ENCODE results near the gene CUX1.
"Not testable (repeated sequence)": the region's sequence is repeated elsewhere in the genome, so short reads cannot be mapped to it uniquely, and the experiment has no call there.

Gene CUX1

GRCh38 chr7:101817471-101818286 lies at the start of gene CUX1:
Gene CUX1, plus strand, starts transcription at chr7:101817626. Its CDS starts 14 bp downstream, at chr7:101817640.
- peak in 1 of 3 donors; percentile 12 for DNase-seq (ENCODE audit: low read depth in 3 of 3)

- DNase-seq (ENCODE audit: low read depth in 3 of 3), result no peak
Measured at GRCh38 chr7:101768280-101768679, 49.1 kb upstream of the CUX1 start.

GRCh38 chr7:101770466-101770865 lies 47.0 kb upstream of the CUX1 start:
- DNase-seq (ENCODE audit: low read depth in 3 of 3), result no peak

- DNase-seq (ENCODE audit: low read depth in 3 of 3), result no peak
Measured at GRCh38 chr7:101772508-101773211, 44.8 kb upstream of the CUX1 start.

GRCh38 chr7:101775181-101775580 lies 42.2 kb upstream of the CUX1 start:
- DNase-seq (ENCODE audit: low read depth in 3 of 3), result no peak

- DNase-seq (ENCODE audit: low read depth in 3 of 3), result no peak
Measured at GRCh38 chr7:101778026-101778580, 39.3 kb upstream of the CUX1 start.

- DNase-seq (ENCODE audit: low read depth in 3 of 3), result no peak
Measured at GRCh38 chr7:101779267-101779666, 38.2 kb upstream of the CUX1 start.

GRCh38 chr7:101780281-101780680 lies 37.1 kb upstream of the CUX1 start:
- DNase-seq (ENCODE audit: low read depth in 3 of 3), result no peak

GRCh38 chr7:101781439-101781838 lies 36.0 kb upstream of the CUX1 start:
- no peak for DNase-seq (ENCODE audit: low read depth in 3 of 3)

- DNase-seq (ENCODE audit: low read depth in 3 of 3), result no peak
Measured at GRCh38 chr7:101782476-101782875, 35.0 kb upstream of the CUX1 start.

- DNase-seq (ENCODE audit: low read depth in 3 of 3), result no peak
Measured at GRCh38 chr7:101782896-101783295, 34.5 kb upstream of the CUX1 start.

GRCh38 chr7:101783381-101784181 lies 33.8 kb upstream of the CUX1 start:
- DNase-seq (ENCODE audit: low read depth in 3 of 3), result no peak

- DNase-seq (ENCODE audit: low read depth in 3 of 3), result no peak
Measured at GRCh38 chr7:101784292-101785127, 32.9 kb upstream of the CUX1 start.

- DNase-seq (ENCODE audit: low read depth in 3 of 3), result no peak
Measured at GRCh38 chr7:101787864-101788263, 29.6 kb upstream of the CUX1 start.

- no peak for DNase-seq (ENCODE audit: low read depth in 3 of 3)
Measured at GRCh38 chr7:101788517-101788916, 28.9 kb upstream of the CUX1 start.

GRCh38 chr7:101790566-101791293 lies 26.7 kb upstream of the CUX1 start:
- DNase-seq (ENCODE audit: low read depth in 3 of 3), result no peak

GRCh38 chr7:101792051-101792681 lies 25.3 kb upstream of the CUX1 start:
- DNase-seq (ENCODE audit: low read depth in 3 of 3), result no peak

GRCh38 chr7:101792682-101793071 lies 24.7 kb upstream of the CUX1 start:
- not testable (repeated sequence) for DNase-seq (ENCODE audit: low read depth in 3 of 3)

GRCh38 chr7:101795461-101795860 lies 22.0 kb upstream of the CUX1 start:
- no peak for DNase-seq (ENCODE audit: low read depth in 3 of 3)

- not testable (repeated sequence) for DNase-seq (ENCODE audit: low read depth in 3 of 3)
Measured at GRCh38 chr7:101798173-101798572, 19.3 kb upstream of the CUX1 start.

All from stimulated activated CD4-positive, alpha-beta T cell treated with anti-CD3 and anti-CD28 coated beads, TNF-alpha, amount 100 ng/mL, for 48 hours (primary cell).